Measurements from ENCODE around the gene SLC5A11. TPM values are rescaled to one million over a fixed set of nuclear protein-coding genes. Genes with fewer than 3 reads are reported as not detected.

The SLC5A11 gene
- polyA plus RNA-seq, 2 donors = 0.01 TPM; not detected in 1

- Histone ChIP-seq H3K27ac (ENCODE audit: low read depth in 2 of 2, low read length in 1 of 2) (no peak overlapping the region), H3K4me1 (ENCODE audit: control insufficient read depth in 2 of 2, insufficient read depth in 2 of 2, low read length in 1 of 2) (no peaks in the 10 kb centered on the region), H3K4me3 (ENCODE audit: low read depth in 1 of 2, low read length in 2 of 2) (no peak overlapping the region), H3K27me3 (ENCODE audit: control insufficient read depth in 1 of 2, insufficient read depth in 2 of 2, low read length in 2 of 2) (no peaks in the 10 kb centered on the region), H3K36me3 (ENCODE audit: control insufficient read depth in 2 of 2, insufficient read depth in 2 of 2, low read length in 1 of 2) (peaks cover 9 to 20% of the 10 kb centered on the region in 2 donors), H3K9me3 (ENCODE audit: control insufficient read depth in 2 of 2, insufficient read depth in 1 of 2, low read depth in 1 of 2, low read length in 1 of 2) (no peaks in the 10 kb centered on the region)
- WGBS, 2 donors = 84 to 87% methylated on average over 8 of the region's 8 CpGs
Observed at GRCh38 chr16:24921229-24921628, 75.5 kb downstream of the SLC5A11 start.

- H3K9me3 ChIP-seq (ENCODE audit: control insufficient read depth in 2 of 2, insufficient read depth in 1 of 2, low read depth in 1 of 2, low read length in 1 of 2) = no peaks in the 10 kb centered on the region
- no peaks in the 10 kb centered on the region for H3K27me3 ChIP-seq (ENCODE audit: control insufficient read depth in 1 of 2, insufficient read depth in 2 of 2, low read length in 2 of 2)
- no peak overlapping the region for H3K27ac ChIP-seq (ENCODE audit: low read depth in 2 of 2, low read length in 1 of 2)
- H3K4me1 ChIP-seq (ENCODE audit: control insufficient read depth in 2 of 2, insufficient read depth in 2 of 2, low read length in 1 of 2) = no peaks in the 10 kb centered on the region
- H3K36me3 ChIP-seq (ENCODE audit: control insufficient read depth in 2 of 2, insufficient read depth in 2 of 2, low read length in 1 of 2) = peaks cover 9 to 18% of the 10 kb centered on the region in 2 donors
- 82 to 90% methylated on average over 2 of the region's 2 CpGs for WGBS, 2 donors
- H3K4me3 ChIP-seq (ENCODE audit: low read depth in 1 of 2, low read length in 2 of 2) = no peak overlapping the region
Observed at GRCh38 chr16:24925163-24925562, 79.4 kb downstream of the SLC5A11 start.

DNA sequence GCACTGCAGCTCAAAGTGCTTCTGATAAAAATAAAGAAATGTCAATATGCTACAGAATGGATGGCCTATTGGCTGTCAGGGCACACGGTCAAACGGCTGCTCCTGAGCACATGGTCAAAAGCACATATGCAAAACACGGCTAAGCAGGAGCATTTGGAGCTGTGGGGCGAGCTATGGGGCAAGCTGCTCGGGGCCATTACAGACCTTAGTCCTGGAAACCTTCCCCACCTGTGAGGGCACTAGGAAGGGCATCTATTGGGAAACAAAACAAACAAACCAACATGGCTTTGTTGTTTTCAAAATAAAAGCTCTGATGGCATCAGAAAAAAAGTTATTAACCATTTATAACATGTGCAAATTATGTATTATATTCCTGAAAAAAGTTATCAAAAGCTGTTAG is 83.6 kb downstream of the SLC5A11 start:
- 78 to 85% methylated on average over 5 of the region's 5 CpGs for WGBS, 2 donors
- H3K36me3 ChIP-seq (ENCODE audit: control insufficient read depth in 2 of 2, insufficient read depth in 2 of 2, low read length in 1 of 2) = peaks cover 13% of the 10 kb centered on the region in 2 donors
- no peak overlapping the region for H3K4me3 ChIP-seq (ENCODE audit: low read depth in 1 of 2, low read length in 2 of 2)
- H3K9me3 ChIP-seq (ENCODE audit: control insufficient read depth in 2 of 2, insufficient read depth in 1 of 2, low read depth in 1 of 2, low read length in 1 of 2) = no peaks in the 10 kb centered on the region
- no peaks in the 10 kb centered on the region for H3K4me1 ChIP-seq (ENCODE audit: control insufficient read depth in 2 of 2, insufficient read depth in 2 of 2, low read length in 1 of 2)
- no peak overlapping the region for H3K27ac ChIP-seq (ENCODE audit: low read depth in 2 of 2, low read length in 1 of 2)
- H3K27me3 ChIP-seq (ENCODE audit: control insufficient read depth in 1 of 2, insufficient read depth in 2 of 2, low read length in 2 of 2) = no peaks in the 10 kb centered on the region

GRCh38 chr16:24930440-24930839 is 84.7 kb downstream of the SLC5A11 start:
- Histone ChIP-seq H3K4me3 (ENCODE audit: low read depth in 1 of 2, low read length in 2 of 2) (no peak overlapping the region), H3K4me1 (ENCODE audit: control insufficient read depth in 2 of 2, insufficient read depth in 2 of 2, low read length in 1 of 2) (no peaks in the 10 kb centered on the region), H3K9me3 (ENCODE audit: control insufficient read depth in 2 of 2, insufficient read depth in 1 of 2, low read depth in 1 of 2, low read length in 1 of 2) (no peaks in the 10 kb centered on the region), H3K36me3 (ENCODE audit: control insufficient read depth in 2 of 2, insufficient read depth in 2 of 2, low read length in 1 of 2) (peaks cover 15 to 22% of the 10 kb centered on the region in 2 donors), H3K27ac (ENCODE audit: low read depth in 2 of 2, low read length in 1 of 2) (no peak overlapping the region), H3K27me3 (ENCODE audit: control insufficient read depth in 1 of 2, insufficient read depth in 2 of 2, low read length in 2 of 2) (no peaks in the 10 kb centered on the region)
- 88 to 93% methylated on average over 6 of the region's 6 CpGs for WGBS, 2 donors

- no peak overlapping the region for H3K27ac ChIP-seq (ENCODE audit: low read depth in 2 of 2, low read length in 1 of 2)
- H3K9me3 ChIP-seq (ENCODE audit: control insufficient read depth in 2 of 2, insufficient read depth in 1 of 2, low read depth in 1 of 2, low read length in 1 of 2) = no peaks in the 10 kb centered on the region
- H3K4me3 ChIP-seq (ENCODE audit: low read depth in 1 of 2, low read length in 2 of 2) = no peak overlapping the region
- 95 to 97% methylated on average over 12 of the region's 12 CpGs for WGBS, 2 donors
- no peaks in the 10 kb centered on the region for H3K4me1 ChIP-seq (ENCODE audit: control insufficient read depth in 2 of 2, insufficient read depth in 2 of 2, low read length in 1 of 2)
- peaks cover 15 to 22% of the 10 kb centered on the region in 2 donors for H3K36me3 ChIP-seq (ENCODE audit: control insufficient read depth in 2 of 2, insufficient read depth in 2 of 2, low read length in 1 of 2)
- H3K27me3 ChIP-seq (ENCODE audit: control insufficient read depth in 1 of 2, insufficient read depth in 2 of 2, low read length in 2 of 2) = no peaks in the 10 kb centered on the region
Observed at GRCh38 chr16:24931091-24931490, 85.3 kb downstream of the SLC5A11 start.

GRCh38 chr16:24935336-24935735 is 89.6 kb downstream of the SLC5A11 start:
- Histone ChIP-seq H3K9me3 (ENCODE audit: control insufficient read depth in 2 of 2, insufficient read depth in 1 of 2, low read depth in 1 of 2, low read length in 1 of 2) (no peaks in the 10 kb centered on the region), H3K27ac (ENCODE audit: low read depth in 2 of 2, low read length in 1 of 2) (no peak overlapping the region), H3K4me3 (ENCODE audit: low read depth in 1 of 2, low read length in 2 of 2) (no peak overlapping the region), H3K27me3 (ENCODE audit: control insufficient read depth in 1 of 2, insufficient read depth in 2 of 2, low read length in 2 of 2) (no peaks in the 10 kb centered on the region), H3K36me3 (ENCODE audit: control insufficient read depth in 2 of 2, insufficient read depth in 2 of 2, low read length in 1 of 2) (peaks cover 18 to 32% of the 10 kb centered on the region in 2 donors), H3K4me1 (ENCODE audit: control insufficient read depth in 2 of 2, insufficient read depth in 2 of 2, low read length in 1 of 2) (no peaks in the 10 kb centered on the region)
- 88 to 92% methylated on average over 6 of the region's 6 CpGs for WGBS, 2 donors

- Histone ChIP-seq H3K9me3 (ENCODE audit: control insufficient read depth in 2 of 2, insufficient read depth in 1 of 2, low read depth in 1 of 2, low read length in 1 of 2) (no peaks in the 10 kb centered on the region), H3K36me3 (ENCODE audit: control insufficient read depth in 2 of 2, insufficient read depth in 2 of 2, low read length in 1 of 2) (peaks cover 10 to 27% of the 10 kb centered on the region in 2 donors), H3K4me1 (ENCODE audit: control insufficient read depth in 2 of 2, insufficient read depth in 2 of 2, low read length in 1 of 2) (no peaks in the 10 kb centered on the region), H3K27ac (ENCODE audit: low read depth in 2 of 2, low read length in 1 of 2) (no peak overlapping the region), H3K27me3 (ENCODE audit: control insufficient read depth in 1 of 2, insufficient read depth in 2 of 2, low read length in 2 of 2) (no peaks in the 10 kb centered on the region), H3K4me3 (ENCODE audit: low read depth in 1 of 2, low read length in 2 of 2) (no peak overlapping the region)
- WGBS, 2 donors = 85 to 86% methylated on average over 4 of the region's 4 CpGs
Observed at GRCh38 chr16:24936151-24936550, 90.4 kb downstream of the SLC5A11 start.

DNA sequence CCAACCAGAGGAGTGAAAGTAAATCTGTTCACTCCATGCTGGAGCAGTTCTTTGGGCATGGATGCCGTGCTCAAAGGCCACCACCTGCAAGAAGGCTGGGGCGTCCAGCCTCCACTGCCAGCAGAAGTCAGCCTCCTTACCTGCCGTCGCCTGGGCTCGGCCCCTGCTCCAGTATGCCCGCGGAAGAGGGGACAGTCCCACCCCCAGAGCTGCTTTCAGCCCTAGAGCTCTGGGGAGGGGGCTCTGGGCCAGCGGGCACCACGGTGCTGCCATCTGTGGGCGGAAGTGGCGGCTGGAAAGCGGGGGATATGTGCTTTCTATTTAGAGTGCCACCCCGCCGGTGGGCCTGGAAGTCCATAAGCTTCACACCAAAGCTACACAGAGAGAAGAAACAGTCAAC is 93.5 kb downstream of the SLC5A11 start:
- H3K27ac ChIP-seq (ENCODE audit: low read depth in 2 of 2, low read length in 1 of 2) = no peak overlapping the region
- no peak overlapping the region for H3K4me3 ChIP-seq (ENCODE audit: low read depth in 1 of 2, low read length in 2 of 2)
- no peaks in the 10 kb centered on the region for H3K4me1 ChIP-seq (ENCODE audit: control insufficient read depth in 2 of 2, insufficient read depth in 2 of 2, low read length in 1 of 2)
- peaks cover 7 to 40% of the 10 kb centered on the region in 2 donors for H3K36me3 ChIP-seq (ENCODE audit: control insufficient read depth in 2 of 2, insufficient read depth in 2 of 2, low read length in 1 of 2)
- WGBS, 2 donors = 97 to 98% methylated on average over 14 of the region's 14 CpGs
- H3K27me3 ChIP-seq (ENCODE audit: control insufficient read depth in 1 of 2, insufficient read depth in 2 of 2, low read length in 2 of 2) = no peaks in the 10 kb centered on the region
- H3K9me3 ChIP-seq (ENCODE audit: control insufficient read depth in 2 of 2, insufficient read depth in 1 of 2, low read depth in 1 of 2, low read length in 1 of 2) = no peaks in the 10 kb centered on the region

DNA sequence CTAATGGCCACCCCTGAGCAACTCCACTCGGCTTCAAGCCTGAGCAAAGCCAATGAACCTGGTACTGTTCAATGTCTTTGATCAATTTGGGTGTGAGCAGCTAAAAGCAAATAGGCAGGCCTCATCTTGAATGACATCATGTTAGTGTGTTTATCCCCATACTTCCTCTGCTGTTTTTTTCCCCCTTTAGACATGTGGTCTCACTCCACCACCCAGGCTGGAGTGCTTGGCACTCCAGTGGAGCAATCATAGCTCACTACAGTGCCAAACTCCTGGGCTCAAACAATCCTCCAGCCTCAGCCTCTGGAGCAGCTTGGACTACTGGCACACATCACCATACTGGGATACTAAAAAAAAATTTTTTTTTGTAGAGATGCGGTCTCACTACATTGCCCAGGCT is 94.0 kb downstream of the SLC5A11 start:
- 87 to 95% methylated on average over 2 of the region's 2 CpGs for WGBS, 2 donors
- no peak overlapping the region for H3K4me3 ChIP-seq (ENCODE audit: low read depth in 1 of 2, low read length in 2 of 2)
- no peaks in the 10 kb centered on the region for H3K4me1 ChIP-seq (ENCODE audit: control insufficient read depth in 2 of 2, insufficient read depth in 2 of 2, low read length in 1 of 2)

GRCh38 chr16:24943471-24943870 is 97.7 kb downstream of the SLC5A11 start:
- WGBS, 2 donors = 94 to 97% methylated on average over 7 of the region's 7 CpGs
- Histone ChIP-seq H3K36me3 (ENCODE audit: control insufficient read depth in 2 of 2, insufficient read depth in 2 of 2, low read length in 1 of 2) (peaks cover 15 to 40% of the 10 kb centered on the region in 2 donors), H3K9me3 (ENCODE audit: control insufficient read depth in 2 of 2, insufficient read depth in 1 of 2, low read depth in 1 of 2, low read length in 1 of 2) (no peaks in the 10 kb centered on the region), H3K4me1 (ENCODE audit: control insufficient read depth in 2 of 2, insufficient read depth in 2 of 2, low read length in 1 of 2) (no peaks in the 10 kb centered on the region), H3K27ac (ENCODE audit: low read depth in 2 of 2, low read length in 1 of 2) (no peak overlapping the region), H3K4me3 (ENCODE audit: low read depth in 1 of 2, low read length in 2 of 2) (no peak overlapping the region), H3K27me3 (ENCODE audit: control insufficient read depth in 1 of 2, insufficient read depth in 2 of 2, low read length in 2 of 2) (no peaks in the 10 kb centered on the region)

More for the DNA sequence above, 94.0 kb downstream of the SLC5A11 start:
- Histone ChIP-seq H3K27me3 (ENCODE audit: control insufficient read depth in 1 of 2, insufficient read depth in 2 of 2, low read length in 2 of 2) (no peaks in the 10 kb centered on the region), H3K36me3 (ENCODE audit: control insufficient read depth in 2 of 2, insufficient read depth in 2 of 2, low read length in 1 of 2) (peaks cover 7 to 37% of the 10 kb centered on the region in 2 donors), H3K9me3 (ENCODE audit: control insufficient read depth in 2 of 2, insufficient read depth in 1 of 2, low read depth in 1 of 2, low read length in 1 of 2) (no peaks in the 10 kb centered on the region), H3K27ac (ENCODE audit: low read depth in 2 of 2, low read length in 1 of 2) (no peak overlapping the region)
